ENCODE measurements around the gene SREBF2. TPM values are rescaled to one million over a fixed set of nuclear protein-coding genes. Genes with fewer than 3 reads are reported as not detected.

Gene SREBF2
- total and polyA plus RNA-seq, 2 donors (not counting 3 experiments of a cell fraction or from before 2014, with no cell fraction given): 101 to 136 TPM

GRCh38 chr22:41798736-41799135, 34.2 kb upstream of the SREBF2 start:
- ChIA-PET CTCF (interaction anchor here (1.2 to 4.0 kb wide), 7 partner anchors 12 to 142 kb away, joined by 3 to 51 read pairs (median 9); no protein-coding TSS in a partner anchor), POLR2A (interaction anchor here (0.6 kb wide), 1 partner anchor 14 kb away, joined by 3 read pairs; no protein-coding TSS in a partner anchor)
- BruUV-seq (replicated peaks): no TSS peak
- Histone ChIP-seq H3K27me3 (ENCODE audit: control insufficient read depth in 2 of 2, insufficient read depth in 2 of 2, low read length in 2 of 2) (no peaks in the 10 kb centered on the region), H4K20me1 (replicated peaks; ENCODE audit: control insufficient read depth, extremely low read depth, insufficient read depth, low read length) (no peaks in the 10 kb centered on the region), H3K79me2 (ENCODE audit: control insufficient read depth, insufficient read depth, low read length) (peaks cover 5% of the 10 kb centered on the region), H3K9ac (replicated peaks; ENCODE audit: extremely low read depth, insufficient read depth, low read length) (no peak overlapping the region), H3K36me3 (ENCODE audit: control insufficient read depth in 2 of 2, extremely low read depth in 1 of 2, insufficient read depth in 2 of 2, low read length in 2 of 2) (no peaks in the 10 kb centered on the region), H3K9me1 (replicated peaks; ENCODE audit: control insufficient read depth, extremely low read depth, insufficient read depth, low read length) (no peaks in the 10 kb centered on the region), H3K4me1 (ENCODE audit: control insufficient read depth, extremely low read depth, insufficient read depth, low read length) (peaks cover 16% of the 10 kb centered on the region), H2AFZ (ENCODE audit: low read depth, low read length) (no peak overlapping the region), H3K4me3 (replicated peaks in 1 of 3; ENCODE audit: insufficient read depth in 1 of 3, low read depth in 1 of 3, low read length in 3 of 3) (no peak overlapping the region), H3K27ac (ENCODE audit: insufficient read depth, low read depth, low read length) (no peak overlapping the region), H3K4me2 (ENCODE audit: insufficient read depth, low read length) (no peak overlapping the region), H3K9me3 (replicated peaks; ENCODE audit: control insufficient read depth, insufficient read depth, low read length) (no peaks in the 10 kb centered on the region)
- dilution Hi-C loops (cut with MboI; ENCODE audit: extremely low pct_ligation_motif_present, low sequenced_read_pairs) (no loop called here), intact Hi-C loops (cut with micrococcal nuclease) (no loop called here)
- TF ChIP-seq FOS (IDR thresholded peaks at IDR 0.05; ENCODE audit: borderline replicate concordance, insufficient read depth, low read length) (no peak), MYC (IDR thresholded peaks at IDR 0.05; ENCODE audit: low read depth, low read length) (no peak), POLR2AphosphoS5 (IDR thresholded peaks at IDR 0.05; ENCODE audit: insufficient read depth, low read depth, low read length) (no peak), CTCF (IDR thresholded peaks at IDR 0.05; ENCODE audit: extremely low read depth in 1 of 2, insufficient read depth in 1 of 2, low read depth in 1 of 2, low read length in 2 of 2) (no peak), POLR2A (IDR thresholded peaks at IDR 0.05; ENCODE audit: low read depth, low read length) (no peak), EZH2 (IDR thresholded peaks at IDR 0.05; ENCODE audit: borderline replicate concordance, low read depth, low read length, severe bottlenecking) (no peak), MAX (IDR thresholded peaks at IDR 0.05; ENCODE audit: insufficient read depth, insufficient read length) (no peak), GATA2 (IDR thresholded peaks at IDR 0.05; ENCODE audit: insufficient read depth, insufficient read length, low read depth, low read length) (no peak), JUN (IDR thresholded peaks at IDR 0.05; ENCODE audit: borderline replicate concordance, insufficient read depth, insufficient read length, low read depth) (no peak)
- FAIRE-seq (no peak), DNase-seq (ENCODE audit: low read depth, low spot score) (no peak)

Data from endothelial cell of umbilical vein (primary cell).